ENCODE data around the gene TSNAX. TPM values are rescaled to one million over a fixed set of nuclear protein-coding genes. Genes with fewer than 3 reads are reported as not detected.

TSNAX gene
- total RNA-seq, 4 donors from 2014 or later = 8.2 to 27.0 (median 17.3) TPM

DNA sequence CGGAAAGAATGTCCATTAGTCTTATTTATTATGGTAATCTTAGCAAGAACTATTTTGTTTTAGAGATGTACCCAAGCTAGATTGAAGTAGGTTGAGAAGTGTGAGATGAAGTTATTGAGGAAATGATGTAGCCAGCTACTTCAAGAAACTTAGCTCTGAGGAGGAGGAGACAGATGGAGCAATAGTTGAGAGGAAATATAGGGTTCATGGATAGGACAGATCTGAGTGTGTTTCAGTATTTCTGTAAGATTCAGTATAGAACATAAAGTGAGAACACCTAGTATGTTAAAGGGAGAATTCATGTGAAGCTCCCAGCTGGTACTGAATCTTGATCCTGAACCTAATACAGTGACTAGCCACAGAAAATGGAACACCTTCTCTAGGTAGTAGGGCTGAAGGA, 28.9 kb downstream of the TSNAX start:
- no peak for TF ChIP-seq EP300 (IDR thresholded peaks at IDR 0.05; ENCODE audit: low read depth)
- TF ChIP-seq POLR2A (IDR thresholded peaks at IDR 0.05) = no peak
- no peak for TF ChIP-seq POLR2AphosphoS5 (IDR thresholded peaks at IDR 0.05)
- TF ChIP-seq, protein P1, sequence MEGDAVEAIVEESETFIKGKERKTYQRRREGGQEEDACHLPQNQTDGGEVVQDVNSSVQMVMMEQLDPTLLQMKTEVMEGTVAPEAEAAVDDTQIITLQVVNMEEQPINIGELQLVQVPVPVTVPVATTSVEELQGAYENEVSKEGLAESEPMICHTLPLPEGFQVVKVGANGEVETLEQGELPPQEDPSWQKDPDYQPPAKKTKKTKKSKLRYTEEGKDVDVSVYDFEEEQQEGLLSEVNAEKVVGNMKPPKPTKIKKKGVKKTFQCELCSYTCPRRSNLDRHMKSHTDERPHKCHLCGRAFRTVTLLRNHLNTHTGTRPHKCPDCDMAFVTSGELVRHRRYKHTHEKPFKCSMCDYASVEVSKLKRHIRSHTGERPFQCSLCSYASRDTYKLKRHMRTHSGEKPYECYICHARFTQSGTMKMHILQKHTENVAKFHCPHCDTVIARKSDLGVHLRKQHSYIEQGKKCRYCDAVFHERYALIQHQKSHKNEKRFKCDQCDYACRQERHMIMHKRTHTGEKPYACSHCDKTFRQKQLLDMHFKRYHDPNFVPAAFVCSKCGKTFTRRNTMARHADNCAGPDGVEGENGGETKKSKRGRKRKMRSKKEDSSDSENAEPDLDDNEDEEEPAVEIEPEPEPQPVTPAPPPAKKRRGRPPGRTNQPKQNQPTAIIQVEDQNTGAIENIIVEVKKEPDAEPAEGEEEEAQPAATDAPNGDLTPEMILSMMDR (IDR thresholded peaks at IDR 0.05) = no peak
- intact Hi-C loops (cut with DNase I; ENCODE audit: low total_unique reads) (no loop called here), in situ Hi-C loops (cut with MboI; ENCODE audit: low pct_ligation_motif_present in 1 of 4, low pct_unique_long_range_greater_than_20kb in 1 of 4, low sequenced_read_pairs in 3 of 4) (no loop called here)

DNA sequence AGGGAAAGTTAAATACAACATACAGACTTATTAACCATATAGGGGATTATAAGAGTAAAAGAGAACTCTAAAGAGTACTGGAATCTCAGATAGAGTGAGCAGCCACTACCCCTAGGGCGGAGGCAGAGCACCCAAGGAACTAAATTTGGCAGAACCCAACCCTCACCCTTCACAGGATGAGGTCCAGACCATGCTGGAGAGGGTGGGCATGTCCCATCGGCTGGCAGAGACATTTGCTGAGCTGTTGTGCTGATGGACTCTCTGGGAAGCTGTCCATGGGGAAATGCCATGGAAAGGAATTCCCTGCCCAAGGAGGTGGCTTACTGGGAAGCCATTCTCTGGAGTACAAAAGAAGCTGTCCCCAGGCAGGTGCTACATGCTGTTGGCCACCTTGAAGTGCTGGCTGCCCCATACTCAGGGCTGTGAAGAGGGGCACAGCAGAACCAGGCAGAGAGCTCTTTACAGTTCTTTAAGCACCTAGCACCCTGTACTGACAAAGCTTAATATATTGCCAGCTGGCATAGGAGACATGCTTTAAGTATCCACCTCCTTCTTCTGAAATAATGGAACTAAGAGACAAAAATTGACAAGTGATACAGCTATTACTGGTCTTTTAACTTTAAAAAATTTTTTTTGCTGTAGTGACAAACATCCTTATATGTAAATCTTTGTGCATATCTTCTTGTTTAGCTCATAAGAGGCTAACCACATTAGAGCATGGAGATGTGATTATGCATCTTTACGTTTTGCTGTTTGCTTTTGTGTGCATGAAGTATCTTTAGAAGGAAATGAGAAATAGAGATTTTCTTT, 29.6 kb downstream of the TSNAX start:
- in situ Hi-C loops (cut with MboI; ENCODE audit: low pct_ligation_motif_present in 1 of 4, low pct_unique_long_range_greater_than_20kb in 1 of 4, low sequenced_read_pairs in 3 of 4) = no loop called here

More for the DNA sequence above, 28.9 kb downstream of the TSNAX start:
- WGBS, 2 donors (ENCODE audit: low coverage in 1 of 2) = 93 to 100% methylated on average over 1 of the region's 1 CpG
- no peak for DNase-seq
- H3K4me1 ChIP-seq = peaks cover 0 to 13% (median 9%) of the 10 kb centered on the region in 4 donors
- no peaks in the 10 kb centered on the region for H3K9me3 ChIP-seq
- H3K27me3 ChIP-seq = no peaks in the 10 kb centered on the region
- H3K36me3 ChIP-seq = peaks cover 0 to 5% (median 0%) of the 10 kb centered on the region in 4 donors
- no peak overlapping the region for H3K4me3 ChIP-seq
- no peak overlapping the region for H3K27ac ChIP-seq

DNA sequence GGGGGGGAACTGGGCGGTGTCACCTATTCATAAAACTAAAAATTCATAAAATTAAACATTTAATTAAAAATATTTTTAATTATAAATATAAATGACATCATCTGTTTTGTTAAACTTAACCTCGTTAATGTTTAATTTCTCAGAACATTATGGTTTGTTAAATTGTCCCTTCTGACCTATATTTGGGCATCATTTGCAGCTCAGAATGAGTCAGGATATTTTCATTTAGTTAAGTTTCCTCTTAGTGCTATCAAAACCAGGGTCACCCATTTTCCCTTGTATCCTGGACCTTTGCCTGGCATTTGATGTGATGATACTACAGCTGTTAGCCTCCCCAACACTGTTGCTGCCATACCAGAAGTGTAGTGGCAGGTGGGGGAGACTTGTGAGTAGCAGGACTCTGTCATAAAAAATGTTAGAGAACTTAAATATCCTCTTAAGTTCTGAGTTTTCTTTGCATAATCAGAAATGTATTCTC, 30.3 kb downstream of the TSNAX start:
- 76 to 83% methylated on average over 2 of the region's 2 CpGs for WGBS, 2 donors (ENCODE audit: low coverage in 1 of 2)
- H3K27me3 ChIP-seq = no peaks in the 10 kb centered on the region

More for the DNA sequence above, 29.6 kb downstream of the TSNAX start:
- Histone ChIP-seq H3K4me3 (no peak overlapping the region), H3K27ac (no peak overlapping the region), H3K9me3 (no peaks in the 10 kb centered on the region), H3K27me3 (no peaks in the 10 kb centered on the region), H3K4me1 (peaks cover 0 to 16% (median 9%) of the 10 kb centered on the region in 4 donors), H3K36me3 (peaks cover 0 to 5% (median 2%) of the 10 kb centered on the region in 4 donors)
- no peak for DNase-seq
- 82% methylated on average over 2 to 3 of the region's 3 CpGs for WGBS, 2 donors (ENCODE audit: low coverage in 1 of 2)
- TF ChIP-seq POLR2AphosphoS5 (IDR thresholded peaks at IDR 0.05) (no peak), POLR2A (IDR thresholded peaks at IDR 0.05) (no peak)
- intact Hi-C loops (cut with DNase I; ENCODE audit: low total_unique reads) = no loop called here

DNA sequence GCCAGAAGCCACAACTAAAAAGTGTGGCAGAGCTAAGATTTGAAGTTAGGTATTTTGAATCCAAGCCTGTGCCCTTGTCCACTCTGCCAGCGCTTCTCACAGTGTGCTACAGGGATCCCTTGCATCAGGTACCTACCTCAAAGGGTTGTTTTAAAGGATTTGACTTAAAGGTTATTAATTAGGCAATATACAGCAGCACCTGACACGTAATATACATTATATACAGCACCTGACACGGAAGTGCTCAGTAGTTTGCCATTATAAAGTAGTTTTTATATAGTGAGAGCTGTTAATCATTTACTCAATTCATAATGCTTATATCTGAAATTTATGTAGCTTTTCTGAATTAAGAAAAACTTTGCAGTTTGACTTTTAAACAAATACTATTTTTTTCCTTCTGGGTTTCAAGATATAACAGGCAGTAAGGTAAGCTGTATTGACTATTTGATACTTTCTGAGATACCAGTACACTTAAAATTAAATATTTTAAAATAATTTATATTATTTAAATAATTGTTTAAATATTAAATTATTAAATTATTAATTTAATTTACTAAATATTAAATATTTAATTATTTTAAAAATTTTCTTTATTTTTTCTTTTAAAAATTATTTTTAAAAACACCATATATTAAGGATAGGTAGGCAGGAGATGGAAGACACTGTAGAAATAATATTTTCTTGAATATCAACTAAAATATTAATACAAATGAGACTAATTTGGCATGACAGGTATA, 33.3 kb downstream of the TSNAX start:
- Histone ChIP-seq H3K4me1 (peaks cover 0 to 18% (median 9%) of the 10 kb centered on the region in 4 donors), H3K36me3 (peaks cover 0 to 16% (median 3%) of the 10 kb centered on the region in 4 donors), H3K27ac (no peak overlapping the region), H3K27me3 (no peaks in the 10 kb centered on the region), H3K9me3 (no peaks in the 10 kb centered on the region), H3K4me3 (no peak overlapping the region)
- in situ Hi-C loops (cut with MboI; ENCODE audit: low pct_ligation_motif_present in 1 of 4, low pct_unique_long_range_greater_than_20kb in 1 of 4, low sequenced_read_pairs in 3 of 4) (no loop called here), intact Hi-C loops (cut with DNase I; ENCODE audit: low total_unique reads) (no loop called here)
- DNase-seq = no peak
- 57 to 69% methylated on average over 1 to 3 of the region's 3 CpGs for WGBS, 2 donors (ENCODE audit: low coverage in 1 of 2)
- TF ChIP-seq EP300 (IDR thresholded peaks at IDR 0.05; ENCODE audit: low read depth) (no peak), POLR2AphosphoS5 (IDR thresholded peaks at IDR 0.05) (no peak), POLR2A (IDR thresholded peaks at IDR 0.05) (no peak)
- TF ChIP-seq, protein P1 (IDR thresholded peaks at IDR 0.05) = no peak

More for the DNA sequence above, 30.3 kb downstream of the TSNAX start:
- intact Hi-C loops (cut with DNase I; ENCODE audit: low total_unique reads) (no loop called here), in situ Hi-C loops (cut with MboI; ENCODE audit: low pct_ligation_motif_present in 1 of 4, low pct_unique_long_range_greater_than_20kb in 1 of 4, low sequenced_read_pairs in 3 of 4) (no loop called here)
- Histone ChIP-seq H3K4me1 (peaks cover 0 to 18% (median 9%) of the 10 kb centered on the region in 4 donors), H3K36me3 (peaks cover 0 to 7% (median 3%) of the 10 kb centered on the region in 4 donors), H3K4me3 (no peak overlapping the region), H3K27ac (no peak overlapping the region), H3K9me3 (no peaks in the 10 kb centered on the region)
- TF ChIP-seq POLR2A (IDR thresholded peaks at IDR 0.05) = no peak
- TF ChIP-seq, protein P1 (IDR thresholded peaks at IDR 0.05) = no peak
- TF ChIP-seq POLR2AphosphoS5 (IDR thresholded peaks at IDR 0.05) = no peak
- DNase-seq = no peak
